GM18517 (cell line): Measurements from ENCODE around the gene TMPRSS3.
"Not testable (repeated sequence)": the region's sequence is repeated elsewhere in the genome, so short reads cannot be mapped to it uniquely, and the experiment has no call there.

Experiments used
- ATAC-seq: cut with Tn5 transposase; IDR thresholded peaks from one replicate; pipeline ENCODE4 v1.9.1; 2021; ENCODE audit warnings: mild to moderate bottlenecking, moderate library complexity; ENCODE audit not compliant: unreplicated experiment

TMPRSS3 gene

GRCh38 chr21:42409366-42409765 lies 13.5 kb upstream of the TMPRSS3 start:
- no peak for ATAC-seq

DNA sequence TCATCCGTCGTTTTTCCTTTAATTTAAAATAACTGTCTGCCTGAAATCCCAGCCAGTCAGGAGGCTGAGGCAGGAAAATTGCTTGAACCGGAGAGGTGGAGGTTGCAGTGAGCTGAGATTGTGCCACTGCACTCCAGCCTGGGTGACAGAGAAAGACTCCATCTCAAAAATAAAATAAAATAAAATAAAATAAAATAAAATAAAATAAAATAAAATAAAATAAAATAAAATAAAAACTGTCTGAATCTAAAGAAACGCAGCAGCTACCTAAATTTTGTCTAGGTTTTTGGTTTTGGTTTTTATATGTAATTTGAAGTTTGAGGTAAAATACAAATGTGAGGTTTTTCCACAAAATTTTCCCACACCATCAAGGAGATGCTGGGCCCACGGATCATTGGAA lies 12.9 kb upstream of the TMPRSS3 start:
- ATAC-seq: not testable (repeated sequence)

- ATAC-seq: no peak
Measured at GRCh38 chr21:42407476-42407875, 11.6 kb upstream of the TMPRSS3 start.

DNA sequence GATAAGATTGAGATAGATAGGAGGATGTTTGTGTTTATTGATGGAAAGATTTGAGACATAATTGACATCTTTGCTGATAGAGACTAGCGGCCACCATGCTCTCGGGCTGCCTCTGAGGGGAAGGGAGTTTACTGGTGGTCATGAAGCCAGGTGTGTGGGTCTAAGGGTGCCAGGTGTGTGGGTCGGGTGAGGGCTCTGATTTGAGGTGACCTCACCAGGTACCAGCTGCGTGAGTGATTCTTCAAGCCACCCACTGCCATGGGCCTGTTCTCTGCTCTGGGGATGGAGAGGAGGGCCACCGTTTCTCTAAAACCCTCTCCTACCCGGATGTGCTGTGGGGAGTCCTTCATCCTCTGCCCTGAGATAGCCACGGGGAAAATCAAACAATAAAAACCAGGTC lies 11.0 kb upstream of the TMPRSS3 start:
- no peak for ATAC-seq

DNA sequence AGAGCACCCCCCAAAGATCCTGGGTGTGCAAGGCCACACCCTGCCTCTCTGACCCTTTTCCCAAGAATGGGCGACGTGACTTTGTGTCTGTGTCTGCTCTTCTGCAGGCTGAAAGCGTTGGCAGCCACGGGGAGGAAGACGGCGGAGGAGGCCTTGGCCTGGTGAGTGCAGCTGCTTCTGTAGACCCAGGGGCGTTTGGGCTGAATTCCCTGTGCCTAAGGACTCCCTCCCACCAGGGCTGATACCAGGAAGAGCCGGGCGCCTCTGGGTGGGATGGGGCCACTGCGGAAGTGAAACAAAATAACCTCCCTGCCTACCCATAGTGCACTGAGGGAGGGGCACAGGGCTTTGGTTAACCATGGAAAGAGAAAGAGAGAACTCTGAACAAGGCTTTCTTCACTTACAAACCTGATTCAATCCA lies 10.4 kb upstream of the TMPRSS3 start:
- no peak for ATAC-seq

DNA sequence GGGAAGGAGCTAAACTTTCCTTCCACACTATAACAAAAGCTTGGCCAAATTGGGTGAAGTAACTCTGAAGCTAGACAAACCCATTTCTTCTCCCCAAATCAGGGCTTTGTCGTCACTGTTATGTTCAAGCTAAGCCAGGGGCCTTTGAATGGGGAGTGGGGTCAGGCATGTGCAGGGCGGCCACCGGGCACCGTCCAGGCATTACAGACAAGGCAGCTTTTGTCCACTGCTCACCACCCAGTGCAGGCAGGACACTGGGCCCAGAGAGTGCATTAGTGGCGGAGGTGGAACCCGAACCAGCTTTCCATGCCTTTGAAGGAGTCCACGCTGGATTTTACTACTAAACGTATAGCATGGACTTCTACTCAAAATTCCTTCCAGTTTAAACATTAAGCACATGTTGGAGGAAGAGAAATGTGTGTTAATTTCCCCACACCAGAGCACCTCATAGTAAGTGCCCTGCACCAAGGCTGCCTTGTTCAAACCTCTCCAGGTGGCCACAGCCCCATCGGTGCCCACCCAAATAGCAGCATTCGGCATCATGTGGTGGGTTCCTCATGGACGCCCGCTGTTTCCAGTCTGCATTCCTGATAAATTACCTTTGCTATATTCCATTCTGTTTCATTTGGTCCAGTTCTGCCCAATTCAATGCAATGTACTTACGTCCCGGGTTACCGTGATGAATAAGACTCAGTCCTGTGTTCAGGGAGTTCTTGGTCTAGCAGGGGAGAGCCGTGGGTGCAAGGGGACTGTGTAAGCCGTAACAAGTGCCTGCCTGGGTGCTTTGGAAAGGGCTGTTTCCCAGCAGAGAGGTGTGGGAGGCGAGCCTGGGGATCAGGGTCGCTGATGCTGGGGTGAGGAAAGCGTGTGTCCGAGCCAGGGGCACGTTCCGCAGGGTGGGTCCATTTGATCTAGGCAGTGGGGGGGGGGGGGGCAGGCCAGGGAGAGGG lies 9.5 kb upstream of the TMPRSS3 start:
- no peak for ATAC-seq

GRCh38 chr21:42404539-42404938 lies 8.7 kb upstream of the TMPRSS3 start:
- ATAC-seq: no peak

- no peak for ATAC-seq
Measured at GRCh38 chr21:42403611-42404231, 7.9 kb upstream of the TMPRSS3 start, which contains the start of gene UBASH3A. UBASH3A (plus strand) TSS chr21:42403902; CDS start chr21:42403946, 44 bp downstream.

DNA sequence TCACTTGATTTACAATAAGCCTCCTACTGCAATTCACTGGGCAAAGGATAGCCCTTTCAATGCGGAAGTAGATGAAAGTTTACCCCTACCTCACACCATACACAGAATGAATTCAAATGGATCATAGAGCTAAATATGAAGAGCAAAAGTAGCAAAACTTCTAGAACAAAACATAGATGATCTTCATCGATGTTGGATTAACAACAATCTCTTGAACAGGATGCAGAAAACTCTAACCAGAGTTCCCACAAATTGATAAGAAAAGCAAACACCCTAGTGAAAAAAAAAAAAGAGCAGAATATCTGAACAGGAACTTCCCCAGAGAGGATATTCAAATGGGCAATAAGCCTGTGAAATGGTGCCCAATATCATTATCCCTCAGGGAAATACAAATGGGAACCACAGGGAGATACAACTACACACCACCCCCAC lies 6.0 kb upstream of the TMPRSS3 start:
- ATAC-seq: no peak

GRCh38 chr21:42401154-42401553 lies 5.3 kb upstream of the TMPRSS3 start:
- ATAC-seq: no peak

DNA sequence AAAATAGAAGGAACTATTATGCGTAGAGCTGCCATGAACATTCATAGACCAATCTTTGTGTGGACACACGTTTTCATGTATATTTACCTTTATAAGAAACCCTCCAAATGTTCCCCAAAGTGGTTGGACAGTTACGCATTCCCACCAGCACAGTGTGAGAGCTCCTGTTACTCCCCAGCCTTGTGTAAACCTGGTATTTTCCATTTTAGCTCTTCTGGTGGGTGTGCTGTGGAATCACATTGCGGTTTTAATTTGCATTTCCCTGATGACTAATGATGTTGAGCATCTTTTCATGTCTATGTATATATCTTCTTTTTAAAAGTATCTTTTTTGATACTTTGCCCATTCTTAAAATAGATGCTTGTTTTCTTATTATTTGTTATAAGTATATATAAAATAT lies 4.7 kb upstream of the TMPRSS3 start:
- ATAC-seq: no peak

GRCh38 chr21:42398436-42399028 lies 2.7 kb upstream of the TMPRSS3 start:
- ATAC-seq: no peak

- no peak for ATAC-seq
Measured at GRCh38 chr21:42397746-42398394, 2.0 kb upstream of the TMPRSS3 start.

DNA sequence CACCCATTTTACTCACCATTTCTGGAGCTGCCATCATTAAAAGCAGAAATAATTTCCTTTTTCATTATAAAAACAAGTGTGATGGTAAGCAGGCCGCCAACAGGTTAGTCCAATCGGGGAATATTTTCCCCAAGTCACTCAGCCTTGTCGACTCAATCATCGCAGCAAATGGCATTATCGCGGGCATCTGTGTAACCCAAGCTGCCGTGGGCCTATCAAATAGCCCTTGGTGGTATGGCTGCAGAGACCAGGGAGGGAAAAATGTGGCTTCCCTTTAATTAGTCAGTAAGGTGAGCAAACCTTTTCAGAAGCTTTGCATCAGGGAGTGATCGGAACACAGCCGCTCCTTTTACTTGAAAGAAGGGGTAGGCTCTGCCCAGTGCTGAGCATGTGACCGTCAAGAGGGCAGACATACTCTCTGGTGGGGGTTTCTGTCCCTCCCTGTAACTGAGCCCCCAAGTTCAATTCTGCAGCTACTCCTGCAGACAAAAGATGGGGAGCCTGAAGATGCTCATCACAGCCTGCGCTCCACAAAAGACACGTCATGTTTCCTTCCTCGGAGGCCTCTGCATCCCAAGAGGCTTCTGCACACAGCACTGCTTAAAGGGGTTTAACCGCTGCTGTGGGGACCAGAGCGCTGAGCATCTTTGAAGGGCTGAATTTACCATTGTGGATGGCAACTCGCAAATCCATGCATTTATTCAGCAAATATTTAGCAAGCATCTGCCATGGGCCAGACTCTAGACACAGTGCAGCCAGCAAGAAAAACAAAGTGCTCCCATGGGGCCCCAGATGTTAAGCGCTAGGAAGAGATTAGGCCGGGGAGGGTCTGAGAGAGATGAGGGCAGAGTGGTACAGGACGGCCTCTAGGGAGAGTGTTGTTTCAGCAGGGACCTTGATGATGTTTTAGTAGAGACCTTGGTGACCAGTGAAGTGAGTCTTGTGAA lies 1.2 kb upstream of the TMPRSS3 start:
- no peak for ATAC-seq

- no peak for ATAC-seq
Measured at GRCh38 chr21:42395302-42395701, 550 bp downstream of the TMPRSS3 start.

DNA sequence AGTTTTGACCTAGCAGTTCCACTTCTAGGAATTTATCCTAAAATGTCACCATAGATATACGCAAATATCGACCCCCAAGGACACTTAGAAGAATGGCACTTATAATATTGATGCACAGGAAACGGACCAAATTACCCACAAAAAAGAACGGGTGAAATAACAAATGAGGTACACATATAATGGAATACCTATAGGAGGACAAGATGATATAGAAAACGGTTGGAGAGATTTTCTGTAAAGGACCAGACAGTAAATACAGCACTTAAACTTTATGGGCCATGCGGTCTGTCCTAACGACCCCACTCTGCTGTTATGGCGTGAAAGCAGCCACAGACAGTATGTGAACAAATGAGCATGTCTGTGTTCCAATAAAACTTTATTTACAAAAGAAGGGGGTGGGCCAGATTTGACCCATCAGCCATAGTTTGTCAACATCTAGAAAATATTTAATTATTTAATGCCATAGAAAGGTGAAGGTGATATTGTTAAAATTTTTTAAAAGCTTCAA lies 2.4 kb downstream of the TMPRSS3 start:
- no peak for ATAC-seq

DNA sequence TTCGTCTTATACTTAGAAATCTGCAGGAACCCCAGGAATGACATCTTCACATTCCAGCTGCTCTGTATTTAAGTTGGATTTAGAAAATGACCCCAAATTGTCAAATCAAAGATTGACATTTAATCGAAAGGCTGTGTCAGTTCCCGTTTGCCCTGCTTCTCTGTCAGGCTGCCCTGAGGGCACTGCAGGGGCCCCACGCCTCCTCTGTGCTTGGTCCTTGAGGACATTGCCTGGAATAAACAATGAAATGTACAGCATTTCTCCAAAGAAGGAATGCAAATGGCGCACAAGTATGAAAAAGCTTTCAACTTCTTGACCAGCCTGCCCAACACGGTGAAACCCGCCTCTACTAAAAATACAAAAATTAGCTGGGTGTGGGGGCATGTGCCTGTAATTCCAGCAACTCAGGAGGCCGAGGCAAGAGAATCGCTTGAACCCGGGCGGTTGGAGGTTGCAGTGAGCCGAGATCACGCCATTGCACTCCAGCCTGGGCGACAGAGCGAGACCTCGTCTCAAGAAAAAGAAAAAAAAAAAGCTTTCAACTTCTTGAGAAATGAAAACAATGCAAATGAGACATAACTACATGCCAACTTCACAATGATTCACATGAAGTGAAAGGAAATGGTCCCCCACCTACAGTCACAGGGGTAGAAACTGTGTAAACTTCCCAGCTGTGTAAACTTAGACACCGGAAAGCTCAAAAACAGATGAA lies 3.0 kb downstream of the TMPRSS3 start:
- peak; percentile 68 for ATAC-seq

- no peak for ATAC-seq
Measured at GRCh38 chr21:42391297-42391696, 4.6 kb downstream of the TMPRSS3 start.

- no peak for ATAC-seq
Measured at GRCh38 chr21:42390696-42391095, 5.2 kb downstream of the TMPRSS3 start.
